Astrocyte (in vitro differentiated cells and primary cell): Measurements from ENCODE around the gene RIPOR2. TPM values are rescaled to one million over a fixed set of nuclear protein-coding genes. Genes with fewer than 3 reads are reported as not detected.

Experiments
- DNase-seq: peaks from one replicate; pipeline ENCODE4 v3.0.0-alpha.2; 2010; ENCODE audit warnings: low read depth
- FAIRE-seq: peaks from 2 replicates; lab custom pipeline; 2011; peaks lifted over from hg19 to GRCh38; lab: Jason Lieb, UNC
- H2AFZ ChIP-seq: 2 replicates; pipeline ENCODE4 v1.6.0; 2012; ENCODE audit warnings: low read depth, low read length, inconsistent platforms
- H3K27ac ChIP-seq: 2 replicates; pipeline ENCODE4 v1.5.1; 2011; ENCODE audit warnings: low read depth, low read length, inconsistent platforms
- H3K27me3 ChIP-seq: 2 replicates; pipeline ENCODE4 v1.6.0; 2011; ENCODE audit warnings: low read length, inconsistent platforms; ENCODE audit not compliant: insufficient read depth
- H3K36me3 ChIP-seq: 2 replicates; pipeline ENCODE4 v1.5.1; 2011; ENCODE audit warnings: low read length, inconsistent platforms; ENCODE audit not compliant: insufficient read depth
- H3K4me1 ChIP-seq: 2 replicates; pipeline ENCODE4 v1.5.1; 2011; ENCODE audit warnings: low read length, inconsistent platforms; ENCODE audit not compliant: insufficient read depth
- H3K4me2 ChIP-seq: 2 replicates; pipeline ENCODE4 v1.6.0; 2012; ENCODE audit warnings: low read length, inconsistent platforms
- H3K4me3 ChIP-seq: 2 replicates; pipeline ENCODE4 v1.5.1; 2011; ENCODE audit warnings: low read depth, mild to moderate bottlenecking, low read length, inconsistent platforms; ENCODE audit not compliant: insufficient read depth
- H3K79me2 ChIP-seq: 2 replicates; pipeline ENCODE4 v1.6.0; 2012; ENCODE audit warnings: mild to moderate bottlenecking, low read length, inconsistent platforms; ENCODE audit not compliant: insufficient read depth
- H3K9ac ChIP-seq: 2 replicates; pipeline ENCODE4 v1.6.0; 2012; ENCODE audit warnings: mild to moderate bottlenecking, low read length, inconsistent platforms
- H3K9me3 ChIP-seq: 2 replicates; pipeline ENCODE4 v1.5.1; 2012; ENCODE audit warnings: low read depth, mild to moderate bottlenecking, low read length, inconsistent platforms; ENCODE audit not compliant: insufficient read depth
- H4K20me1 ChIP-seq: 2 replicates; pipeline ENCODE4 v1.6.0; 2012; ENCODE audit warnings: low read length, inconsistent platforms; ENCODE audit not compliant: insufficient read depth
- H3K27ac Mint-ChIP-seq: one replicate; pipeline ENCODE4 v1.8.0; 2021; ENCODE audit warnings: mild to moderate bottlenecking, mixed read lengths; ENCODE audit not compliant: unreplicated experiment
- H3K27me3 Mint-ChIP-seq: one replicate; pipeline ENCODE4 v1.8.0; 2021; ENCODE audit warnings: low read depth, mixed read lengths; ENCODE audit not compliant: unreplicated experiment
- H3K36me3 Mint-ChIP-seq: one replicate; pipeline ENCODE4 v1.8.0; 2021; ENCODE audit warnings: low read depth, mixed read lengths; ENCODE audit not compliant: unreplicated experiment
- H3K4me1 Mint-ChIP-seq: one replicate; pipeline ENCODE4 v1.8.0; 2021; ENCODE audit warnings: low read depth, mixed read lengths; ENCODE audit not compliant: unreplicated experiment
- H3K4me3 Mint-ChIP-seq: one replicate; pipeline ENCODE4 v1.8.0; 2021; ENCODE audit warnings: mild to moderate bottlenecking, moderate library complexity, mixed read lengths; ENCODE audit not compliant: unreplicated experiment
- H3K9me3 Mint-ChIP-seq: one replicate; pipeline ENCODE4 v1.8.0; 2021; ENCODE audit warnings: mild to moderate bottlenecking, mixed read lengths; ENCODE audit not compliant: unreplicated experiment
- EZH2 ChIP-seq: IDR thresholded peaks from 2 replicates; pipeline ENCODE4 v1.6.1; 2012; ENCODE audit warnings: mild to moderate bottlenecking, low read length, inconsistent platforms; ENCODE audit not compliant: insufficient read depth
- total RNA-seq: library from RNA; stranded (reverse); gene quantifications from 2 replicates; pipeline ENCODE4 v1.2.1, GENCODE V29; 2021
- TF ChIP-seq, protein P1 (sequence below): IDR thresholded peaks from 2 replicates; pipeline ENCODE4 v1.5.1; 2011; ENCODE audit warnings: low read depth, mild to moderate bottlenecking, inconsistent platforms, low read length, moderate library complexity; ENCODE audit not compliant: insufficient read depth

Gene RIPOR2
- total RNA-seq, 1 donor from 2014 or later = 0.95 TPM

DNA sequence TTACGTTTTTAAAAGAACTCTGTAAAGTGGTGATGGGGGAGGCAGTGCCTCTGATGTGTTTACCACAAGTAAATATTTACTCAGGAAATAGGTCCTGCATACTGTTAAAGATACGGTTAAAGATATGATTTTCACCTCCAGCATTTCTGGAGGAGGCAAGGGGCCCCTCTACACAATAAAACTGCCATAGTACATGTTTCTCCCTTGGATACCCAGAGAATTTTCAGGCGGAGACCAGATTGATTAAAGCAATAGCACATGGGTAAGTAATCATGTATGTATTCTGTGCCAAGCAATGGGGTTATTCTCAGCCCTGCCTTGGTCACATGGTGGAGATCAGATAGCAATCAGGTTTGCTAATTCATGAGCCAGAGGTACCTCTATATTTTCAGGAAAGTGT lies 9.6 kb downstream of the RIPOR2 start:
- no peaks in the 10 kb centered on the region for H3K79me2 ChIP-seq
- no peak overlapping the region for H2AFZ ChIP-seq
- H3K4me3 Mint-ChIP-seq = no peak overlapping the region
- H3K4me1 Mint-ChIP-seq = peaks cover 20% of the 10 kb centered on the region
- no peaks in the 10 kb centered on the region for H4K20me1 ChIP-seq
- peaks cover 2% of the 10 kb centered on the region for H3K9me3 Mint-ChIP-seq
- DNase-seq = no peak
- H3K9ac ChIP-seq = no peak overlapping the region
- no peaks in the 10 kb centered on the region for H3K36me3 ChIP-seq
- H3K4me1 ChIP-seq = peaks cover 24% of the 10 kb centered on the region
- TF ChIP-seq, protein P1, sequence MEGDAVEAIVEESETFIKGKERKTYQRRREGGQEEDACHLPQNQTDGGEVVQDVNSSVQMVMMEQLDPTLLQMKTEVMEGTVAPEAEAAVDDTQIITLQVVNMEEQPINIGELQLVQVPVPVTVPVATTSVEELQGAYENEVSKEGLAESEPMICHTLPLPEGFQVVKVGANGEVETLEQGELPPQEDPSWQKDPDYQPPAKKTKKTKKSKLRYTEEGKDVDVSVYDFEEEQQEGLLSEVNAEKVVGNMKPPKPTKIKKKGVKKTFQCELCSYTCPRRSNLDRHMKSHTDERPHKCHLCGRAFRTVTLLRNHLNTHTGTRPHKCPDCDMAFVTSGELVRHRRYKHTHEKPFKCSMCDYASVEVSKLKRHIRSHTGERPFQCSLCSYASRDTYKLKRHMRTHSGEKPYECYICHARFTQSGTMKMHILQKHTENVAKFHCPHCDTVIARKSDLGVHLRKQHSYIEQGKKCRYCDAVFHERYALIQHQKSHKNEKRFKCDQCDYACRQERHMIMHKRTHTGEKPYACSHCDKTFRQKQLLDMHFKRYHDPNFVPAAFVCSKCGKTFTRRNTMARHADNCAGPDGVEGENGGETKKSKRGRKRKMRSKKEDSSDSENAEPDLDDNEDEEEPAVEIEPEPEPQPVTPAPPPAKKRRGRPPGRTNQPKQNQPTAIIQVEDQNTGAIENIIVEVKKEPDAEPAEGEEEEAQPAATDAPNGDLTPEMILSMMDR = no peak
- no peak for TF ChIP-seq EZH2
- H3K9me3 ChIP-seq = no peaks in the 10 kb centered on the region
- FAIRE-seq = no peak
- no peak overlapping the region for H3K4me2 ChIP-seq
- no peak overlapping the region for H3K27ac ChIP-seq
- no peak overlapping the region for H3K4me3 ChIP-seq
- H3K27me3 ChIP-seq = no peaks in the 10 kb centered on the region
- no peaks in the 10 kb centered on the region for H3K36me3 Mint-ChIP-seq
- no peak overlapping the region for H3K27ac Mint-ChIP-seq
- no peaks in the 10 kb centered on the region for H3K27me3 Mint-ChIP-seq

DNA sequence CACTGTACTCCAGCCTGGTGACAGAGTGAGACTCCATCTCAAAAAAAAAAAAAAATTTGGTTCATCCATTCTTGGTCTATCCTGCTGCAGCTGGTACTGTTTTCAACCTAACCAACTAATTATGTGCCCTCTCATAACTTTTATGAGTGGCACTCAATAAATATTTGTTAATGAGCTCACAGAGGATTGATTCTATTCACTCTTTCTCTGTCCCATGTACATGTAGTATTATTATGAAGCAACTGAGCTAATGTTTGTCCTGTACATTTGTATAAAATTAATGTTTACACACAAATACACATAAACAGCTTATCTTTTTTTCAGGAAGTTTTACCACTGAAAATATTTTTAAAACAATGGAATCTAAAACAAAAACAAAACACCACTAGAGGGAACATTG lies 10.1 kb downstream of the RIPOR2 start:
- no peak overlapping the region for H3K9ac ChIP-seq
- no peaks in the 10 kb centered on the region for H3K36me3 ChIP-seq
- H4K20me1 ChIP-seq = no peaks in the 10 kb centered on the region
- H2AFZ ChIP-seq = no peak overlapping the region
- H3K4me1 ChIP-seq = peaks cover 19% of the 10 kb centered on the region
- Mint-ChIP-seq H3K27me3 (peaks cover under 1% of the 10 kb centered on the region), H3K4me3 (no peak overlapping the region), H3K4me1 (peaks cover 15% of the 10 kb centered on the region), H3K27ac (no peak overlapping the region), H3K36me3 (no peaks in the 10 kb centered on the region), H3K9me3 (peaks cover 2% of the 10 kb centered on the region)
- DNase-seq = no peak
- H3K79me2 ChIP-seq = no peaks in the 10 kb centered on the region
- no peaks in the 10 kb centered on the region for H3K9me3 ChIP-seq
- H3K27ac ChIP-seq = no peak overlapping the region
- no peak overlapping the region for H3K4me3 ChIP-seq
- FAIRE-seq = no peak
- no peak overlapping the region for H3K4me2 ChIP-seq
- TF ChIP-seq, protein P1 = no peak
- no peak for TF ChIP-seq EZH2
- H3K27me3 ChIP-seq = no peaks in the 10 kb centered on the region

DNA sequence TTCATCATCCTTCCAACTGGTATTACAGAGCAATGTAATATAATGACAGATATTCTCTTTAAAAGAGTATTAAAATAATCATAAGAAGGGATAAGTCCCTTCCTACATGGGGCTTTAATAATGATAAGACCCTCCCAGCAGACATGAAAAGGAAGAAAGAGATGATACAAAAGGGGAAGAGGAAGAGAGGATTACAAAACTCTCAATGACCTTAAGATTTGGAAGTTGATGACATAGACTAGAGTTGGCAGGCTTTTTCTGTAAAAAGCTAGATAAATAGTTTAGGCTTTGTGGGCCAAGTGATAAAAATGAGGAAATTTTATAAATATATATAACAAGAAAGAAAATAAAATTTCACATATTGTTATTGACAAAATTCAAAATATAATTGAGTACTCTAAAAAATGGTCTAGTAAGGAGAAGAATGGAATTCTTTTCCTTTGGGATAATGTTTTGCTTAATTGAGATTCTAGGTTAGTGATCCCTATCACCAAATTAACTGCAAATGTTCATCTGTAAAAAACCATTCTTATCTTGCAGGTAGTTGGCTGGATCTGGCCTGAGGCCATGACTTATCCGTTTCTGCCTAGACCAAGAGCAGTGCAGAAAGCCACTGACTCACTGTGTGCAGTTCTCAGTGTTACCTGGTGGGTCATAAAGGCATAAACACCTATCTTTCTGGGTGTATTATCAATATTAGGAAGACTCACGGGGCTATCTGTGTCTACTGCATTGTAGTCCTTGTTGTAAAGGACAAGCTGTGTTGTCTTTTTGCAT lies 11.0 kb downstream of the RIPOR2 start:
- H3K36me3 Mint-ChIP-seq = no peaks in the 10 kb centered on the region
- TF ChIP-seq, protein P1 = no peak
- TF ChIP-seq EZH2 = no peak
- no peak overlapping the region for H3K4me3 ChIP-seq
- H3K9me3 ChIP-seq = no peaks in the 10 kb centered on the region
- H3K79me2 ChIP-seq = no peaks in the 10 kb centered on the region
- no peaks in the 10 kb centered on the region for H3K27me3 ChIP-seq
- H3K27ac Mint-ChIP-seq = no peak overlapping the region
- H3K4me3 Mint-ChIP-seq = no peak overlapping the region
- no peak for FAIRE-seq
- H2AFZ ChIP-seq = no peak overlapping the region
- no peak overlapping the region for H3K27ac ChIP-seq
- peaks cover 2% of the 10 kb centered on the region for H3K27me3 Mint-ChIP-seq
- no peak overlapping the region for H3K9ac ChIP-seq
- no peak for DNase-seq
- H3K4me2 ChIP-seq = no peak overlapping the region
- H3K9me3 Mint-ChIP-seq = peaks cover 2% of the 10 kb centered on the region
- no peaks in the 10 kb centered on the region for H3K36me3 ChIP-seq
- peaks cover 12% of the 10 kb centered on the region for H3K4me1 ChIP-seq
- no peaks in the 10 kb centered on the region for H4K20me1 ChIP-seq
- peaks cover 10% of the 10 kb centered on the region for H3K4me1 Mint-ChIP-seq
